IMR-90 (cell line): ENCODE measurements around the gene IRF5. TPM values are rescaled to one million over a fixed set of nuclear protein-coding genes. Genes with fewer than 3 reads are reported as not detected.

Experiments used
- ATAC-seq: fragments of 200-7000 bp; cut with Tn5 transposase; 2 replicates; pipeline ENCODE4 v1.9.1; 2020; ENCODE audit warnings: low read depth, mild to moderate bottlenecking, moderate library complexity
- BruUV-seq: library from RNA; stranded (reverse); fragments of 400-500 nt; replicated peaks from 2 replicates; lab custom pipeline; 2021; lab: Mats Ljungman, UMichigan
- CTCF ChIA-PET: fragments of 300-600 bp; formaldehyde crosslinking; extraction: SDS; loops from one replicate; lab custom pipeline; 2021; ENCODE audit warnings: antibody characterized with exemption; lab: Yijun Ruan, JAX
- POLR2A ChIA-PET: fragments of 300-600 bp; sonication (Branson Sonifier 250); formaldehyde crosslinking; loops from one replicate; lab custom pipeline; 2022; ENCODE audit warnings: antibody characterized with exemption; ENCODE audit not compliant: unreplicated experiment; lab: Charles Lee
- DNase-seq: peaks from one replicate; pipeline ENCODE4 v3.0.0; 2013
- H2AFZ ChIP-seq: replicated peaks from 2 replicates; pipeline ENCODE3; 2013; ENCODE audit warnings: low read length, mild to moderate bottlenecking; ENCODE audit not compliant: poor library complexity
- H2AK5ac ChIP-seq: 2 replicates; pipeline ENCODE4 v1.6.1; 2013; ENCODE audit warnings: low read depth, low read length, inconsistent platforms
- H2AK9ac ChIP-seq: replicated peaks from 2 replicates; pipeline ENCODE3; 2013; ENCODE audit warnings: mild to moderate bottlenecking, low read depth, low read length, moderate library complexity; ENCODE audit not compliant: poor library complexity
- H2BK120ac ChIP-seq: 2 replicates; pipeline ENCODE4 v1.6.1; 2013; ENCODE audit warnings: low read depth, low read length, inconsistent platforms
- H2BK15ac ChIP-seq: 3 replicates; pipeline ENCODE4 v1.6.1; 2013; ENCODE audit warnings: low read depth, low read length, inconsistent platforms
- H2BK20ac ChIP-seq: 2 replicates; pipeline ENCODE4 v1.6.1; 2013; ENCODE audit warnings: low read depth, mild to moderate bottlenecking, inconsistent platforms, low read length, moderate library complexity
- H2BK5ac ChIP-seq: 2 replicates; pipeline ENCODE4 v1.6.1; 2013; ENCODE audit warnings: mild to moderate bottlenecking, low read depth, low read length, inconsistent platforms; ENCODE audit not compliant: poor library complexity, severe bottlenecking
- H3K14ac ChIP-seq: replicated peaks from 2 replicates; pipeline ENCODE4 v1.6.1; 2013; ENCODE audit warnings: low read depth, low read length, inconsistent platforms
- H3K18ac ChIP-seq: 2 replicates; pipeline ENCODE4 v1.6.1; 2013; ENCODE audit warnings: low read depth, low read length, control low read depth
- H3K23ac ChIP-seq: 2 replicates; pipeline ENCODE4 v1.6.1; 2013; ENCODE audit warnings: low read depth, low read length, inconsistent platforms
- H3K27ac ChIP-seq: 2 replicates; pipeline ENCODE4 v1.5.1; 2013; ENCODE audit warnings: mild to moderate bottlenecking, control low read depth, low read length; ENCODE audit not compliant: insufficient read depth
- H3K27me3 ChIP-seq: 2 replicates; pipeline ENCODE4 v1.6.1; 2013; ENCODE audit warnings: low read length; ENCODE audit not compliant: control insufficient read depth, insufficient read depth
- H3K36me3 ChIP-seq: 2 replicates; pipeline ENCODE4 v1.6.1; 2013; ENCODE audit warnings: low read length, mixed read lengths; ENCODE audit not compliant: control insufficient read depth, insufficient read depth
- H3K4ac ChIP-seq: 2 replicates; pipeline ENCODE4 v1.6.1; 2013; ENCODE audit warnings: low read depth, low read length, inconsistent platforms
- H3K4me1 ChIP-seq: 2 replicates; pipeline ENCODE4 v1.6.1; 2013; ENCODE audit warnings: low read length, mixed read lengths; ENCODE audit not compliant: control insufficient read depth, insufficient read depth
- H3K4me2 ChIP-seq: 2 replicates; pipeline ENCODE4 v1.6.1; 2013; ENCODE audit warnings: low read depth, mild to moderate bottlenecking, control low read depth, low read length, moderate library complexity
- H3K4me3 ChIP-seq: 2 replicates; pipeline ENCODE4 v1.5.1; 2013; ENCODE audit warnings: low read depth, mild to moderate bottlenecking, control low read depth, low read length, moderate library complexity; ENCODE audit not compliant: insufficient read depth
- H3K56ac ChIP-seq: 2 replicates; pipeline ENCODE4 v1.6.1; 2013; ENCODE audit warnings: low read length, inconsistent platforms; ENCODE audit not compliant: insufficient read depth; ENCODE audit errors: extremely low read depth
- H3K79me1 ChIP-seq, 2 experiments: 2 replicates each; pipeline ENCODE4 v1.6.1; 2013; ENCODE audit warnings: low read length in 2 of 2, inconsistent platforms in 1 of 2, low read depth in 1 of 2
- H3K9ac ChIP-seq: 2 replicates; pipeline ENCODE4 v1.6.1; 2013; ENCODE audit warnings: low read depth, low read length, control low read depth
- H3K9me1 ChIP-seq: 2 replicates; pipeline ENCODE4 v1.6.1; 2013; ENCODE audit warnings: low read length, inconsistent platforms; ENCODE audit not compliant: insufficient read depth
- H3K9me3 ChIP-seq: 2 replicates; pipeline ENCODE4 v1.6.1; 2013; ENCODE audit warnings: low read length; ENCODE audit not compliant: control insufficient read depth, insufficient read depth
- H4K20me1 ChIP-seq: 2 replicates; pipeline ENCODE4 v1.6.1; 2013; ENCODE audit warnings: low read length, inconsistent platforms; ENCODE audit not compliant: insufficient read depth
- H4K5ac ChIP-seq: 2 replicates; pipeline ENCODE4 v1.6.1; 2013; ENCODE audit warnings: mild to moderate bottlenecking, low read depth, low read length, control low read depth
- H4K8ac ChIP-seq, 2 experiments: 2 replicates each; pipeline ENCODE4 v1.6.1; 2013; ENCODE audit warnings: low read depth in 2 of 2, low read length in 2 of 2, control low read depth in 1 of 2, inconsistent platforms in 1 of 2
- H4K91ac ChIP-seq: 2 replicates; pipeline ENCODE4 v1.6.1; 2013; ENCODE audit warnings: low read depth, low read length, inconsistent platforms; ENCODE audit not compliant: insufficient read depth
- BHLHE40 ChIP-seq: fragments of 150-350 bp; IDR thresholded peaks from 2 replicates; pipeline ENCODE4 v1.6.1; 2016; ENCODE audit warnings: mild to moderate bottlenecking, low read depth, low read length
- CEBPB ChIP-seq: IDR thresholded peaks from 2 replicates; pipeline ENCODE4 v1.6.1; 2012; ENCODE audit warnings: low read depth, low read length, improper control_type of control experiment
- CHD1 ChIP-seq: IDR thresholded peaks from 2 replicates; pipeline ENCODE4 v1.6.1; 2012; ENCODE audit warnings: low read depth, low read length, improper control_type of control experiment
- CTCF ChIP-seq: conservative IDR thresholded peaks from 2 replicates; pipeline ENCODE4 v1.5.1; 2012; ENCODE audit warnings: mild to moderate bottlenecking, low read depth, low read length, improper control_type of control experiment
- ELK1 ChIP-seq: fragments of 150-350 bp; IDR thresholded peaks from 2 replicates; pipeline ENCODE4 v1.6.1; 2016; ENCODE audit warnings: low read depth, mild to moderate bottlenecking, low read length, moderate library complexity, borderline replicate concordance
- FOS ChIP-seq: fragments of 150-350 bp; IDR thresholded peaks from 2 replicates; pipeline ENCODE4 v1.6.1; 2016; ENCODE audit warnings: low read depth, low read length
- MAFK ChIP-seq: IDR thresholded peaks from 2 replicates; pipeline ENCODE4 v1.6.1; 2012; ENCODE audit warnings: low read depth, low read length, improper control_type of control experiment
- MAZ ChIP-seq: IDR thresholded peaks from 2 replicates; pipeline ENCODE4 v1.6.1; 2012; ENCODE audit warnings: low read depth, mild to moderate bottlenecking, low read length, improper control_type of control experiment, moderate library complexity, borderline replicate concordance
- MXI1 ChIP-seq: IDR thresholded peaks from 2 replicates; pipeline ENCODE4 v1.6.1; 2012; ENCODE audit warnings: low read depth, mild to moderate bottlenecking, low read length, moderate library complexity, borderline replicate concordance
- NFE2L2 ChIP-seq: fragments of 150-350 bp; IDR thresholded peaks from 2 replicates; pipeline ENCODE4 v1.6.1; 2016; ENCODE audit warnings: low read depth, mild to moderate bottlenecking, low read length
- POLR2A ChIP-seq: IDR thresholded peaks from 2 replicates; pipeline ENCODE4 v1.6.1; 2012; ENCODE audit warnings: mild to moderate bottlenecking, low read depth, low read length
- RAD21 ChIP-seq: IDR thresholded peaks from 2 replicates; pipeline ENCODE4 v1.6.1; 2012; ENCODE audit warnings: low read length, improper control_type of control experiment
- RCOR1 ChIP-seq: IDR thresholded peaks from 2 replicates; pipeline ENCODE4 v1.6.1; 2012; ENCODE audit warnings: mild to moderate bottlenecking, low read length, improper control_type of control experiment; ENCODE audit not compliant: insufficient replicate concordance
- RFX5 ChIP-seq: IDR thresholded peaks from 2 replicates; pipeline ENCODE4 v1.8.0; 2012; ENCODE audit warnings: low read depth, mild to moderate bottlenecking, low read length, moderate library complexity
- SMC3 ChIP-seq: fragments of 150-350 bp; IDR thresholded peaks from 2 replicates; pipeline ENCODE4 v1.6.1; 2016; ENCODE audit warnings: low read depth, mild to moderate bottlenecking, antibody characterized with exemption, low read length, moderate library complexity
- USF2 ChIP-seq: fragments of 150-350 bp; IDR thresholded peaks from 2 replicates; pipeline ENCODE4 v1.6.1; 2017; ENCODE audit warnings: mild to moderate bottlenecking, antibody characterized with exemption, low read length, low read depth
- WGBS, 2 experiments: methylation state at CpG; one replicate each; pipeline versions ENCODE4 v1.1.5 to v1.1.7; 2013; ENCODE audit warnings: missing lambda C conversion rate in 2 of 2; ENCODE audit not compliant: insufficient read length in 1 of 2; ENCODE audit errors: extremely low coverage in 2 of 2; 5-methylcytosine and 5-hydroxymethylcytosine counted together
- dilution Hi-C: fragments of 300-500 bp; cut with HindIII; formaldehyde crosslinking; loops from one replicate; pipeline ENCODE4 v1.14.3; 2018; ENCODE audit warnings: low sequenced_read_pairs; ENCODE audit not compliant: unreplicated experiment
- in situ Hi-C: fragments of 300-500 bp; cut with MboI; formaldehyde crosslinking; loops from 3 replicates; pipeline ENCODE4 v1.14.3; 2019; ENCODE audit warnings: low sequenced_read_pairs, inconsistent platforms, mixed read lengths
- intact Hi-C: fragments of 100-400 bp; cut with micrococcal nuclease; formaldehyde crosslinking; loops from 2 replicates; pipeline ENCODE4 v1.10.0; 2022
- polyA plus RNA-seq, 3 experiments: library from polyadenylated mRNA; depleted of rRNA; stranded (reverse); fragments of >200 nt; gene quantifications; 2 replicates each; pipeline ENCODE4 v1.2.3, GENCODE V29; 2012; ENCODE audit warnings: low replicate concordance in 1 of 3
- total RNA-seq: library from RNA; depleted of rRNA; stranded (reverse); fragments of >200 nt; gene quantifications from 2 replicates; pipeline ENCODE4 v1.2.3, GENCODE V29; 2012

The IRF5 gene
- total and polyA plus RNA-seq, 2 of the 4 experiments (the other 2 are of a cell fraction): 0.14 to 0.18 TPM

GRCh38 chr7:128997181-128997580, 59.5 kb downstream of the IRF5 start:
- dilution Hi-C loops (no loop called here), in situ Hi-C loops (no loop called here), intact Hi-C loops (no loop called here)
- ChIA-PET CTCF (interaction anchor here (0.6 to 0.9 kb wide), 2 partner anchors 94 to 115 kb away, joined by 3 read pairs; no protein-coding TSS in a partner anchor), POLR2A (no interaction called here)
- Histone ChIP-seq H3K27ac (no peak overlapping the region), H3K36me3 (peaks cover 25% of the 10 kb centered on the region), H3K9me1 (peaks cover 3% of the 10 kb centered on the region; the same call in 1 of the 2 replicates), H3K4me2 (no peak overlapping the region), H2BK5ac (no peak overlapping the region), H2AK9ac (no peak overlapping the region), H3K18ac (no peak overlapping the region), H4K91ac (no peak overlapping the region), H4K5ac (no peak overlapping the region), H4K20me1 (no peaks in the 10 kb centered on the region), H2AFZ (no peak overlapping the region), H3K4ac (no peak overlapping the region), H3K14ac (no peak overlapping the region), H4K8ac (no peak overlapping the region), H2BK120ac (no peak overlapping the region), H3K56ac (no peak overlapping the region), H3K27me3 (no peaks in the 10 kb centered on the region), H2AK5ac (no peak overlapping the region), H3K9me3 (no peaks in the 10 kb centered on the region), H2BK15ac (no peak overlapping the region), H2BK20ac (no peak overlapping the region), H3K4me1 (no peaks in the 10 kb centered on the region), H3K4me3 (no peak overlapping the region), H3K9ac (no peak overlapping the region), H3K79me1 (peaks cover 3 to 4% of the 10 kb centered on the region in 2 experiments; a peak in 2 of 4 replicates), H3K23ac (no peak overlapping the region)
- ATAC-seq (no peak), DNase-seq (no peak)
- BruUV-seq: no TSS peak
- TF ChIP-seq SMC3 (no peak), CEBPB (no peak), USF2 (no peak), BHLHE40 (no peak), RAD21 (no peak), CHD1 (no peak), FOS (no peak), NFE2L2 (no peak), RFX5 (no peak), POLR2A (no peak), MXI1 (no peak), RCOR1 (no peak), MAFK (no peak), MAZ (no peak), CTCF (no peak), ELK1 (no peak)
- WGBS, 2 experiments: no CpG with 5 or more reads among the region's 5 CpGs
